ENCODE results near the gene BTBD17. TPM values are rescaled to one million over a fixed set of nuclear protein-coding genes. Genes with fewer than 3 reads are reported as not detected.
A peak's percentile ranks its signal among the peaks of the same experiment; 100 is the strongest.

Gene BTBD17
- total and polyA plus RNA-seq, 7 donors: 0.03 TPM; not detected in 6

GRCh38 chr17:74330446-74330845, 31.2 kb downstream of the BTBD17 start:
- H3K36me3 ChIP-seq: no peaks in the 10 kb centered on the region
- intact Hi-C loops (cut with DNase I): no loop called here
- DNase-seq: no peak
- no peak overlapping the region for H3K27ac ChIP-seq
- no peak for TF ChIP-seq EP300 (IDR thresholded peaks at IDR 0.05)
- no peak for TF ChIP-seq POLR2A (IDR thresholded peaks at IDR 0.05)
- TF ChIP-seq POLR2AphosphoS5 (IDR thresholded peaks at IDR 0.05): no peak
- TF ChIP-seq CTCF (IDR thresholded peaks at IDR 0.05): no peak
- WGBS, 2 donors: 75 to 88% methylated on average over 8 of the region's 8 CpGs
- H3K9me3 ChIP-seq: peaks cover 0 to 2% (median 0%) of the 10 kb centered on the region in 4 donors
- peaks cover 11 to 47% (median 32%) of the 10 kb centered on the region in 3 donors for H3K27me3 ChIP-seq
- H3K4me3 ChIP-seq: no peak overlapping the region
- peaks cover 0 to 15% (median 14%) of the 10 kb centered on the region in 4 donors for H3K4me1 ChIP-seq

GRCh38 chr17:74329378-74329777, 32.3 kb downstream of the BTBD17 start:
- 79 to 80% methylated on average over 3 of the region's 3 CpGs for WGBS, 2 donors
- intact Hi-C loops (cut with DNase I): no loop called here
- DNase-seq: no peak
- no peaks in the 10 kb centered on the region for H3K9me3 ChIP-seq
- H3K36me3 ChIP-seq: no peaks in the 10 kb centered on the region
- no peak overlapping the region for H3K27ac ChIP-seq
- H3K4me1 ChIP-seq: peaks cover 0 to 20% (median 15%) of the 10 kb centered on the region in 4 donors
- no peak overlapping the region for H3K4me3 ChIP-seq
- TF ChIP-seq POLR2A (IDR thresholded peaks at IDR 0.05) (no peak), EP300 (IDR thresholded peaks at IDR 0.05) (no peak), POLR2AphosphoS5 (IDR thresholded peaks at IDR 0.05) (no peak), CTCF (IDR thresholded peaks at IDR 0.05) (no peak)
- peaks cover 11 to 58% (median 33%) of the 10 kb centered on the region in 3 donors for H3K27me3 ChIP-seq

- WGBS, 2 donors: 91 to 93% methylated on average over 3 of the region's 3 CpGs
- Histone ChIP-seq H3K27me3 (peaks cover 11 to 58% (median 33%) of the 10 kb centered on the region in 3 donors), H3K9me3 (no peaks in the 10 kb centered on the region), H3K27ac (no peak overlapping the region), H3K36me3 (no peaks in the 10 kb centered on the region), H3K4me3 (no peak overlapping the region), H3K4me1 (peaks cover 0 to 20% (median 15%) of the 10 kb centered on the region in 4 donors)
- DNase-seq: no peak
- TF ChIP-seq POLR2A (IDR thresholded peaks at IDR 0.05): no peak
- no peak for TF ChIP-seq POLR2AphosphoS5 (IDR thresholded peaks at IDR 0.05)
- no peak for TF ChIP-seq CTCF (IDR thresholded peaks at IDR 0.05)
- no peak for TF ChIP-seq EP300 (IDR thresholded peaks at IDR 0.05)
- intact Hi-C loops (cut with DNase I): no loop called here
Observed at GRCh38 chr17:74328487-74328886, 33.2 kb downstream of the BTBD17 start.

GRCh38 chr17:74326506-74326905, 35.2 kb downstream of the BTBD17 start:
- Histone ChIP-seq H3K4me1 (peaks cover 0 to 20% (median 15%) of the 10 kb centered on the region in 4 donors), H3K9me3 (no peaks in the 10 kb centered on the region), H3K4me3 (peak overlapping the region in 3 of 4 donors; percentile 32 to 45 (median 42)), H3K27ac (no peak overlapping the region), H3K36me3 (no peaks in the 10 kb centered on the region), H3K27me3 (peaks cover 11 to 55% (median 33%) of the 10 kb centered on the region in 3 donors)
- WGBS, 2 donors: 20 to 30% methylated on average over 10 of the region's 10 CpGs
- TF ChIP-seq CTCF (IDR thresholded peaks at IDR 0.05) (no peak), POLR2AphosphoS5 (IDR thresholded peaks at IDR 0.05) (no peak), POLR2A (IDR thresholded peaks at IDR 0.05) (no peak), EP300 (IDR thresholded peaks at IDR 0.05) (no peak)
- DNase-seq: no peak
- intact Hi-C loops (cut with DNase I): no loop called here
